ENCODE data around the gene NES.
"Not testable (repeated sequence)": the region's sequence is repeated elsewhere in the genome, so short reads cannot be mapped to it uniquely, and the experiment has no call there.

Gene NES

GRCh38 chr1:156644146-156644545 is 33.1 kb downstream of the NES start:
- no peak for DNase-seq

- peak in 3 of 6 experiments; percentile 31 to 39 (median 35) for DNase-seq
Observed at GRCh38 chr1:156643778-156644092, 33.5 kb downstream of the NES start.

- DNase-seq: no peak
Observed at GRCh38 chr1:156643049-156643777, 34.0 kb downstream of the NES start.

- DNase-seq: peak in 1 of 6 experiments; percentile 21
Observed at GRCh38 chr1:156642265-156643048, 34.8 kb downstream of the NES start.

GRCh38 chr1:156641761-156642264 is 35.4 kb downstream of the NES start, which contains the start of gene BCAN:
BCAN (plus strand) TSS chr1:156642117; CDS start chr1:156646055, 3,938 bp downstream.
- DNase-seq: peak in 3 of 6 experiments; percentile 17 to 28 (median 18)

- no peak for DNase-seq
Observed at GRCh38 chr1:156640842-156641706, 36.1 kb downstream of the NES start.

GRCh38 chr1:156639601-156640101 is 37.6 kb downstream of the NES start:
- no peak for DNase-seq

- no peak for DNase-seq
Observed at GRCh38 chr1:156638189-156638985, 38.8 kb downstream of the NES start.

- no peak for DNase-seq
Observed at GRCh38 chr1:156632355-156632754, 44.9 kb downstream of the NES start.

GRCh38 chr1:156631152-156631551 is 46.1 kb downstream of the NES start:
- DNase-seq: not testable (repeated sequence)

GRCh38 chr1:156629823-156630449 is 47.3 kb downstream of the NES start:
- no peak for DNase-seq

- peak in 5 of 6 experiments; percentile 5 to 30 (median 18) for DNase-seq
Observed at GRCh38 chr1:156627313-156627880, 49.8 kb downstream of the NES start.

GRCh38 chr1:156626079-156626438 is 51.1 kb downstream of the NES start:
- no peak for DNase-seq

GRCh38 chr1:156625436-156626078 is 51.6 kb downstream of the NES start:
- DNase-seq: peak; percentile 19 to 77 (median 68)

- peak in 2 of 6 experiments; percentile 26 to 31 for DNase-seq
Observed at GRCh38 chr1:156624814-156625435, 52.3 kb downstream of the NES start.

- DNase-seq: peak in 3 of 6 experiments; percentile 16 to 41 (median 31)
Observed at GRCh38 chr1:156623946-156624813, 53.0 kb downstream of the NES start.

- no peak for DNase-seq
Observed at GRCh38 chr1:156622581-156623297, 54.5 kb downstream of the NES start.

GRCh38 chr1:156619582-156619955 is 57.6 kb downstream of the NES start:
- no peak for DNase-seq

Measured in stimulated activated naive CD4-positive, alpha-beta T cell (primary cell).